Hematopoietic multipotent progenitor cell (in vitro differentiated cells): ENCODE data around the gene TNPO1. TPM values are rescaled to one million over a fixed set of nuclear protein-coding genes. Genes with fewer than 3 reads are reported as not detected.
"Not testable (repeated sequence)": the region's sequence is repeated elsewhere in the genome, so short reads cannot be mapped to it uniquely, and the experiment has no call there.

Experiments used
- DNase-seq, 3 donors: peaks; one replicate each; pipeline ENCODE4 v3.0.0-alpha.2; 2011 to 2015; ENCODE audit warnings: low read depth in 2 of 3, low spot score in 2 of 3
- total RNA-seq: library from RNA; depleted of rRNA; stranded (reverse); fragments of >200 nt; gene quantifications from one replicate; pipeline ENCODE4 v1.2.3, GENCODE V29; 2012

The TNPO1 gene
- total RNA-seq, 1 donor, result 66.8 TPM

GRCh38 chr5:72921886-72922285, 105.4 kb downstream of the TNPO1 start:
- no peak for DNase-seq

DNA sequence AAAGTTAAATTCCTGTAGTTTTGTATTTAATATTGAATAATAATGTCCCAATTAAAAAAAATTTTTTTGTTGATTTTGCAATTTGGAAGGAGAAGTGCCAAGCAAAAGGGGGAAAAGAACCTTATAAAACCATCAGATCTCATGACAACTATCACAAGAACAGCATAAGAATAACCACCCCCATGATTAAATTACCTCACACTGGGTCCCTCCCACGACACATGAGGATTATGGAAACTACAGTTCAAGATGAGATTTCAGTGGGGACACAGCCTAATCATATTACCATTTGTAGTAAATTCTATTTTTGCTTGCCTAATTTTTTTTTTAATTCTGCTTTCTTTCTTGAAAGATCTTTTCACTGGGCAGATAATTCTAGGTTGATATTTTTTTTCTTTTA, 106.0 kb downstream of the TNPO1 start:
- DNase-seq, result no peak

DNA sequence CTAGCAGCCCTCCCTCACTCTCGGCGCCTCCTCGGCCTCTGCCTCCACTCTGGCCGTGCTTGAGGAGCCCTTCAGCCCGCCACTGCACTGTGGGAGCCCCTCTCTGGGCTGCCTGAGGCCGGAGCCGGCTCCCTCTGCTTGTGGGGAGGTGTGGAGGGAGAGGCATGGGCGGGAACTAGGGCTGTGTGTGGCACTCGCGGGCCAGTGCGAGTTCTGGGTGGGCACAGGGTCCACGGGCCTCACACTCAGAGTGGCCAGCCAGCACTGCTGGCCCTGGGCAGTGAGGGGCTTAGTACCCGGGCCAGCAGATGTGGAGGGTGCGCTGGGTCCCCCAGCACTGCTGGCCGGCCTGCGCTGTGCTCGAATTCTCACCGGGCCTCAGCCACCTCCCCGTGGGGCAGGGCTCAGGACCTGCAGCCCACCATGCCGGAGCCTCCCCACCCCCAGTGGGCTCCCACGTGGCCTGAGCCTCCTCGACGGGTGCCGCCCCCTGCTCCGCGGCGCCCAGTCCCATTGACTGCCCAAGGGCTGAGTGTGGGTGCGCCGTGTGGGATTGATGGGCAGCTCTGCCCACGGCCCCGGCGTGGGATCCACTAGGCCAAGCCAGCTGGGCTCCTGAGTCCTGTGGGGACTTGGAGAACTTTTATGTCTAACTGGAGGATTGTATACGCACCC, 109.0 kb downstream of the TNPO1 start:
- DNase-seq, result no peak

DNA sequence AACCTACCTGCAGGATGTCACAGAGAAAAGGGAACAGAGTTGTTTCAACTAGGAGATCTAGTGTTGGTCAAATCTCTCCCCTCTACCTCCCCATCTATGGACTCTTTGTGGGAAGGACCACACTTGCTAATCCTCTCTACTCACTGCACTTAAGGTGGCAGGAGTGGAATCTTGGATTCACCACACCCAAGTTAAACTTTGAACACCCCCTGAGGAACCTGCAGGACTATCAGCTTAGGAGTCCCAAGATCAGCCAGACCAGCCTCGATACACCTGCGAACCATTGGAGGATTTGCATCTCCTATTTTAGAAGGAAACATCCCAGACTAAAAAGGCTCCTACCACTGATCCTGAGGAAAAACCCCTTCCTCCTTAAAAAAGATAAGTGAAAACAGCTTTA, 116.2 kb downstream of the TNPO1 start:
- not testable (repeated sequence) for DNase-seq

GRCh38 chr5:72934953-72935725, 118.7 kb downstream of the TNPO1 start:
- not testable (repeated sequence) for DNase-seq

- no peak for DNase-seq
These were observed 120.4 kb downstream of the TNPO1 start for GRCh38 chr5:72936893-72937292.

DNA sequence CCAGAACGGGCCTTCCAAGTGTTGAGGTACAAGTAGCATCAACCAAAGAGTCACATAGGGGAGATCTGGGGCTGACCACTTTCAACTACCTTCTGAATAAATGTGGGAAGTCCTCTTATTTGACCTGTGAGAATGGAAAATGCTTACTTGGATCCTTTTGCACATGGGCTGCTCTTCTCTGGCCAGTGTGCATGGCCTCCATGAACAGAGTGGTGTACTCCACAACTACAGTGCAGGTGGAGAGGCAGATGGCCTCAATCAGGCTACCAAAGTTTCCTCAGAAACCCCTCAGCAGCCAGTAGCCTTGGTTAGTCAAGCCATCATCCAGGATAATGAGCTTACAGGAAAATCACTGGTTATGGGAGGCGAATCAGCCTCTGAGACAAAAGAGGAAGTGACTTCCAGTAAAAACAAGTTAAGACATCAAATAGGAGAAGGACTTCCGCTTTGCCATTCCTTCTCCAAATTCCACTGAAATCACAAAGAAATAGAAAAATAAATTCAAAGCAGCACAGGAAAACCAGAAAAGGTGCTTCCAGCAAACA, 121.1 kb downstream of the TNPO1 start:
- peak in 1 of 3 donors; percentile 19 for DNase-seq

GRCh38 chr5:72938206-72938605, 121.7 kb downstream of the TNPO1 start:
- no peak for DNase-seq

DNA sequence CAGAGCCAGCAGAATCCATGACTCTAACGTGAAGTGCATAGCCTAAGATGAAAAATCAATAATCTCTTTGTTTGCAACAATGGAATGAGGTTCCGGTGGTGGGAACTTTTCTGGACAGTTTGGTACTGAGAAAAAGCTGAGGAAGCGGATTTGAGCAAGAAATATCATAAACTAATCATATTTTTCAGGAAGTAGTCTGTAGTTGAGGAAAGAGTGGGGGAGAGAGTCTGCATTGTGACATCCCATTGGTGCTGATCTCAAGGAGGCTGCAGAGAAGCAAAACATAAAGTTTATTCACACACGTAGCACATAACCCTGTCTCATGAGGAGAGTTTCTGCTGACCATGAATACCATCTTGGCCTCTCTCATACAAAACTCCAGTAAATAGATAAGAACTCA, 123.6 kb downstream of the TNPO1 start:
- no peak for DNase-seq

DNA sequence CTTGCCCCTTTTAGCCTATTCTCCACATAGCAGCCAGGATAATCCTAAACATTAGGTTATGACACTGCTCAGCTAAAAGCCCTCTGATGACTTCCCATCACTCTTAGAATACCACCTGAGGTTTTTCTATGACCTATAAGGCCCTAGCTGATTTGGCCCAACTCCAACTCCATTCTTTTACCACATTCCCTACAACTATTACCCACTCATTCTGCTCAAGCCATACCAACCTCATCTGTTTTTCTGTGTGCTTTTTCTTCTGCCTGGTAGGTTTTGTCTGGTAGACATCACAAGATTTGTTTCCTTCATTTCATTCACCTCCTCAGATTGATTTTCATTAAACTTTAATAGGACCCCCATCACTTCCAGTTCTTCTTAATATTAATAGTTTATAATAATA, 126.8 kb downstream of the TNPO1 start:
- DNase-seq, result no peak

DNA sequence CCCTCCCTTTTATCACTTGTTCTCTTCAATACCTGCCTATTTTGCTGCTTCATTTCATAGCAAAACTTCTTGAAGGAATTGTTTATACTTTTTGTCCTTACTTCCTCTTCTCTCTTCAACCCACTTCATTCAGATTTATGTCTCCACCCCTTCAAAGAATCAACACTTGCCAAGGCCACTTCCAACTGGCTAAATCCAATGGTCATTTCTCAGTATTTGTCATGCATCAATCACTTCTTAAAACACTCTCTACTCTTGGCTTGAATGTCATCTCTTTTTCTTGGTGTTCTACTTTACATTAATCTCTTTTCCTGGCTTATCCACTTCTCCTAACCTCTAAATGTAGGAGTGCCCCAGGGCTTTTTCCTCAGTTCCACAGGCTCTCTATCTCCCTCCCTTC, 131.0 kb downstream of the TNPO1 start:
- no peak for DNase-seq

DNA sequence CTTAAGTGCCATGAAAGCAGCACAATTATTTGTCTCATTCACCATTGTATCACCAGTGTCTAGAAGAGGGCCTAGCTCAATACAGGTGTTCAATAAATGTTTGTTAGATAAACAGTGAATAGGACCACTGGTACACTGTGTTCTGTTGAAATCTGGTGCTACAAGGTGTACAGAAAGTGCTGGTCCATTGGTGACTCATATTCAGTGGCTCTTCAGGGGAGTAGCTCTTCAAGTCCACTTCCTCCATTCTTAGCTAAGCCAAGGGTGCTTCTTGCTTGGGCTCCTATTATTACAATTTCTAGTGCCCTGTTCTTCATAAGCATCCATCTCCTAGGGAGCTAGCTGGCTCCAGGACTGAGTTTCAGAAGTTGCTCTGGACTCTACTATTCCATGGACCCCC, 133.0 kb downstream of the TNPO1 start:
- DNase-seq, result no peak

- DNase-seq, result no peak
These were observed 135.4 kb downstream of the TNPO1 start for GRCh38 chr5:72951671-72952468.

DNA sequence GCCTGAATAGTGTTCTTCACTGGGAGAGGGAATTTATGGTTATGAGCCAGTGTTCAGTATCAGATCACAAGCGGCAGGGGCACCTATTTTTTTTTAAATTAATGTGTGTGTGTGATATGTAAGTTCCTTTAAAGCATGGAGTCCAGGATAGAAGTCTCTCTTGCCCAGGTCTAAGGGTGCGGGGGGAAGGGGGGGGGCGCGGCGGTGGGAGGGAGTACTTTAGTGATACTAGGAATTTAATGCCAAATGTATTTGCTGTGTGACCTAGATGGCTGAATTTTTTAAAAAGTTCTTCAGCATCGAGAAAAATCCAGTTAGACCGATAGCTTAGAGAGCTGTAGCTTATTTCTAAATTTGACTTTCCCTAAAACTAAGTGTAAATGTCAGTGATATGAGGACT, 137.9 kb downstream of the TNPO1 start:
- no peak for DNase-seq

DNA sequence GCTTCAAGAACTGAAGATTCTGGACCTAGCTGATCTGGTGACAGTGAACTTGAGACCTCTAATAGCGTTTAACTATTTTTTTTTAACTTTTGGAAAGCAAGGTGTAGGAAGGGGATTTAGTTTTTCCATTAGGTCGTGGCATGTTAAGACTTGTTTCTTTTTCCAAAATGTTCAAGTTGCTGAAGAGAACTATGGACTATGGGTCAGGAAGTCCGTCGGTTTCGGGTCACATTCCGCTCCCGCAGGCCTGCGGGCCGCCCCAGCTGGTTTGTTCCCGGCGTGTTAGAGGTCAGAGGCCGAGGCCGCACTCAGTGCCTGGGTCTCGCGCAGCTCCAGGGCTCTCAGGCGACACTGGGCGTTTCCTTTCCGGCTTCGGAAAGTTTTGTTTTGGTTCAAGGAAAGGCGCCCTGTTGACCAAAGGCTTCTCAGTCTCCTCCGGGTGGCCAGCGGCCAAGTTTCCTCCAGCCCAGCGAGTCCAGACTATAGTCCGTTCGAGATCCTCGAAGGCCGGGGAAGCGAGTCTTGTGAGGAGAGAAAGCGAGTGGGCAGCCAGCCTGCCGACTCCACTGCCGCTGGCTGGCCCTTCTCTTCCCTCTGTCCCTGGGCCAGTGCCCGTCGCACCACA, 138.8 kb downstream of the TNPO1 start:
- no peak for DNase-seq

GRCh38 chr5:72955768-72956323, 139.4 kb downstream of the TNPO1 start, which contains the start of gene FCHO2:
Gene FCHO2, plus strand, starts transcription at chr5:72956041. Its CDS starts 56 bp downstream, at chr5:72956097.
- peak; percentile 92 to 96 (median 94) for DNase-seq

- peak; percentile 7 to 61 (median 39) for DNase-seq
These were observed 140.1 kb downstream of the TNPO1 start for GRCh38 chr5:72956324-72957140.

- DNase-seq, result no peak
These were observed 140.9 kb downstream of the TNPO1 start for GRCh38 chr5:72957337-72957736.

GRCh38 chr5:72959257-72959656, 142.8 kb downstream of the TNPO1 start:
- DNase-seq, result no peak
